Stimulated activated naive CD8-positive, alpha-beta T cell treated with anti-CD3 and anti-CD28 coated beads, Interleukin-15, amount 100 ng/mL, for 72 hours (primary cell): ENCODE data around the gene TTC16.

Source experiments
- ATAC-seq: fragments of 150-1000 bp; cut with Tn5 transposase; 2 replicates; pipeline ENCODE4 v1.10.0; 2021; ENCODE audit warnings: mild to moderate bottlenecking, moderate library complexity
- DNase-seq, 2 donors: peaks; one replicate each; pipeline ENCODE4 v3.0.0; 2021 to 2022
- H3K27ac Mint-ChIP-seq, 2 donors: one replicate each; pipeline ENCODE4 v1.8.0; 2022; ENCODE audit warnings: mild to moderate bottlenecking in 2 of 2, mixed read lengths in 2 of 2, moderate library complexity in 2 of 2
- H3K27me3 Mint-ChIP-seq: one replicate; pipeline ENCODE4 v1.8.0; 2022; ENCODE audit warnings: mixed read lengths
- H3K4me1 Mint-ChIP-seq: one replicate; pipeline ENCODE4 v1.8.0; 2022; ENCODE audit warnings: mild to moderate bottlenecking, mixed read lengths
- H3K4me3 Mint-ChIP-seq, 2 donors: one replicate each; pipeline ENCODE4 v1.8.0; 2022; ENCODE audit warnings: mild to moderate bottlenecking in 2 of 2, mixed read lengths in 2 of 2, moderate library complexity in 1 of 2
- H3K9me3 Mint-ChIP-seq, 2 donors: one replicate each; pipeline ENCODE4 v1.8.0; 2022; ENCODE audit warnings: mixed read lengths in 2 of 2

TTC16 gene

GRCh38 chr9:127690735-127691134 is 25.1 kb upstream of the TTC16 start:
- no peaks in the 10 kb centered on the region for H3K9me3 Mint-ChIP-seq

GRCh38 chr9:127692071-127692470 is 23.8 kb upstream of the TTC16 start:
- Mint-ChIP-seq H3K4me3 (no peak overlapping the region), H3K27me3 (no peaks in the 10 kb centered on the region), H3K4me1 (no peaks in the 10 kb centered on the region), H3K27ac (no peak overlapping the region), H3K9me3 (no peaks in the 10 kb centered on the region)
- ATAC-seq (no peak), DNase-seq (no peak)

More at GRCh38 chr9:127690735-127691134, 25.1 kb upstream of the TTC16 start:
- H3K4me3 Mint-ChIP-seq, result no peak overlapping the region
- no peak overlapping the region for H3K27ac Mint-ChIP-seq
- no peaks in the 10 kb centered on the region for H3K27me3 Mint-ChIP-seq
- no peak for DNase-seq
- no peak for ATAC-seq
- no peaks in the 10 kb centered on the region for H3K4me1 Mint-ChIP-seq

- no peaks in the 10 kb centered on the region for H3K27me3 Mint-ChIP-seq
- H3K27ac Mint-ChIP-seq, result peak overlapping the region in 1 of 2 donors; percentile 13
- no peak overlapping the region for H3K4me3 Mint-ChIP-seq
- H3K4me1 Mint-ChIP-seq, result no peaks in the 10 kb centered on the region
- ATAC-seq (no peak), DNase-seq (no peak)
- no peaks in the 10 kb centered on the region for H3K9me3 Mint-ChIP-seq
Measured at GRCh38 chr9:127693143-127693542, 22.7 kb upstream of the TTC16 start.

- Mint-ChIP-seq H3K4me3 (no peak overlapping the region), H3K9me3 (no peaks in the 10 kb centered on the region), H3K27ac (no peak overlapping the region), H3K27me3 (no peaks in the 10 kb centered on the region), H3K4me1 (peaks cover under 1% of the 10 kb centered on the region)
- ATAC-seq (no peak), DNase-seq (no peak)
Measured at GRCh38 chr9:127693697-127694096, 22.2 kb upstream of the TTC16 start.

GRCh38 chr9:127694890-127695720 is 20.8 kb upstream of the TTC16 start:
- ATAC-seq, result no peak
- no peaks in the 10 kb centered on the region for H3K27me3 Mint-ChIP-seq
- DNase-seq, result no peak
- H3K9me3 Mint-ChIP-seq, result no peaks in the 10 kb centered on the region
- H3K4me1 Mint-ChIP-seq, result peaks cover 14% of the 10 kb centered on the region
- no peak overlapping the region for H3K4me3 Mint-ChIP-seq
- H3K27ac Mint-ChIP-seq, result no peak overlapping the region

GRCh38 chr9:127697575-127697974 is 18.3 kb upstream of the TTC16 start:
- Mint-ChIP-seq H3K4me1 (peaks cover 19% of the 10 kb centered on the region), H3K4me3 (no peak overlapping the region), H3K27ac (no peak overlapping the region), H3K9me3 (no peaks in the 10 kb centered on the region), H3K27me3 (no peaks in the 10 kb centered on the region)
- ATAC-seq (no peak), DNase-seq (no peak)

- peaks cover 24% of the 10 kb centered on the region for H3K4me1 Mint-ChIP-seq
- no peak for ATAC-seq
- H3K27ac Mint-ChIP-seq, result no peak overlapping the region
- peak overlapping the region in 1 of 2 donors; percentile 86 for H3K4me3 Mint-ChIP-seq
- no peaks in the 10 kb centered on the region for H3K27me3 Mint-ChIP-seq
- DNase-seq, result no peak
- H3K9me3 Mint-ChIP-seq, result no peaks in the 10 kb centered on the region
Measured at GRCh38 chr9:127698386-127698785, 17.5 kb upstream of the TTC16 start.

- H3K27ac Mint-ChIP-seq, result peak overlapping the region; percentile 75 to 79
- H3K4me3 Mint-ChIP-seq, result peak overlapping the region; percentile 84 to 86
Measured at GRCh38 chr9:127698985-127699670, 16.8 kb upstream of the TTC16 start.

GRCh38 chr9:127700140-127700539 is 15.7 kb upstream of the TTC16 start:
- no peak for DNase-seq
- H3K9me3 Mint-ChIP-seq, result no peaks in the 10 kb centered on the region
- H3K27ac Mint-ChIP-seq, result no peak overlapping the region
- no peaks in the 10 kb centered on the region for H3K27me3 Mint-ChIP-seq
- ATAC-seq, result no peak
- peaks cover 25% of the 10 kb centered on the region for H3K4me1 Mint-ChIP-seq
- H3K4me3 Mint-ChIP-seq, result peak overlapping the region; percentile 41 to 50

More at GRCh38 chr9:127698985-127699670, 16.8 kb upstream of the TTC16 start:
- Mint-ChIP-seq H3K9me3 (no peaks in the 10 kb centered on the region), H3K4me1 (peaks cover 25% of the 10 kb centered on the region), H3K27me3 (no peaks in the 10 kb centered on the region)
- DNase-seq, result peak; percentile 86 to 93
- ATAC-seq, result peak; percentile 99

GRCh38 chr9:127700594-127701255 is 15.2 kb upstream of the TTC16 start:
- Mint-ChIP-seq H3K27me3 (no peaks in the 10 kb centered on the region), H3K4me1 (peaks cover 25% of the 10 kb centered on the region), H3K9me3 (no peaks in the 10 kb centered on the region), H3K27ac (no peak overlapping the region), H3K4me3 (no peak overlapping the region)
- ATAC-seq (no peak), DNase-seq (no peak)

- Mint-ChIP-seq H3K27ac (peak overlapping the region in 1 of 2 donors; percentile 65), H3K4me1 (peaks cover 40% of the 10 kb centered on the region), H3K27me3 (no peaks in the 10 kb centered on the region), H3K9me3 (peaks cover under 1 to 2% of the 10 kb centered on the region in 2 donors), H3K4me3 (no peak overlapping the region)
- no peak for ATAC-seq
- no peak for DNase-seq
Measured at GRCh38 chr9:127703289-127703946, 12.5 kb upstream of the TTC16 start.

- no peaks in the 10 kb centered on the region for H3K27me3 Mint-ChIP-seq
- ATAC-seq, result no peak
- no peak overlapping the region for H3K27ac Mint-ChIP-seq
Measured at GRCh38 chr9:127705577-127706379, 10.1 kb upstream of the TTC16 start.

GRCh38 chr9:127706836-127707241 is 9.0 kb upstream of the TTC16 start, which contains the start of gene CFAP157:
Gene CFAP157, plus strand, starts transcription at chr9:127706988. Its CDS starts 44 bp downstream, at chr9:127707032.
- peak within 1 kb of the TSS in 1 of 2 donors; percentile 25 for H3K27ac Mint-ChIP-seq
- no peak for DNase-seq
- ATAC-seq, result no peak

More at GRCh38 chr9:127705577-127706379, 10.1 kb upstream of the TTC16 start:
- DNase-seq, result no peak
- Mint-ChIP-seq H3K4me1 (peaks cover 28% of the 10 kb centered on the region), H3K4me3 (no peak overlapping the region), H3K9me3 (peaks cover 3 to 10% of the 10 kb centered on the region in 2 donors)

GRCh38 chr9:127707766-127708165 is 8.1 kb upstream of the TTC16 start:
- H3K4me3 Mint-ChIP-seq, result no peak overlapping the region
- H3K9me3 Mint-ChIP-seq, result peaks cover 3 to 10% of the 10 kb centered on the region in 2 donors
- peaks cover 47% of the 10 kb centered on the region for H3K4me1 Mint-ChIP-seq
- no peaks in the 10 kb centered on the region for H3K27me3 Mint-ChIP-seq
- DNase-seq (peak; percentile 24 to 42), ATAC-seq (peak; percentile 77)
- H3K27ac Mint-ChIP-seq, result no peak overlapping the region

More at GRCh38 chr9:127706836-127707241, 9.0 kb upstream of the TTC16 start, which contains the start of gene CFAP157:
- Mint-ChIP-seq H3K27me3 (no peaks in the 10 kb centered on the region), H3K9me3 (peaks cover 3 to 10% of the 10 kb centered on the region in 2 donors), H3K4me3 (no peak within 1 kb of the TSS), H3K4me1 (peaks cover 39% of the 10 kb centered on the region)
